Middle frontal gyrus (tissue), 1 donor: ENCODE data around the gene SLC25A29.
"Not testable (repeated sequence)": the region's sequence is repeated elsewhere in the genome, so short reads cannot be mapped to it uniquely, and the experiment has no call there.

Source experiments
- DNase-seq: peaks from one replicate; pipeline ENCODE4 v3.0.0-alpha.2; 2015; ENCODE audit warnings: low spot score; ENCODE audit errors: extremely low spot score

Gene SLC25A29

DNA sequence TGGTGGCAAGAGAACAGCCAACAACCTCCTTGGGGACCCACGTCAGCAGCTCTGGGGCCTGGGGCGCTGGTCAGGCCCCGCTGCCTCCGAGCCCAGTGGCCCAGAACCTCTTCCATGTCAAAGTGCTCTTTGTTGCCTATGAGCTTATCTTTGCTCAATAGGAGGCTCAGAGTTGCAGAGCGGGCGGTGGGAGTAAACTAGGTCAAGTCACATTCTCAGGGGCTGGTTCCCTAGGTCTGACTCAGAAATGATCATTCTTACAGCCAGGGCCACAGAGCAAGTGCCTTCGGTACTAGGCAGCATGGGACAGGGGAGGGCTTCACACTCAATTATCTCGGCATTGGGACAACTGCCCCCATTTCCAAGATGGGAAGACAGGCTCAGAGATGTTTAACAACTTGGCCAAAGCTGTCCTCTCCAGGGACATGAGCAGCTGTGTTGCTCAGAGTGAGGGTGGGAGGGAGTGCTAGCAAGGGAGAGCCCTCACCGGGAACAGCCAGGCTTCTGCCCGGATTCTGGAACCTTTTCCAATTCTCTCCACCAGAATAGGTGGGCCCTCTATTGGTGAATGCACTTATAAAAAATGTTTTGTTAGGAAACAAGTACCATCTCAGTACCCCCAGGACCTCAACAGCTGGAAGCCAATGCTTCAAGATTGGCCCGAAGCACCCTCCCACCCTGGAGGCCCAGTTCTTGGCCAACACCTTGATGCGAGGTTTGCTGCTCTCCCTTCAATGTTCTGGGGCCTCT lies 11.9 kb downstream of the SLC25A29 start:
- no peak for DNase-seq

DNA sequence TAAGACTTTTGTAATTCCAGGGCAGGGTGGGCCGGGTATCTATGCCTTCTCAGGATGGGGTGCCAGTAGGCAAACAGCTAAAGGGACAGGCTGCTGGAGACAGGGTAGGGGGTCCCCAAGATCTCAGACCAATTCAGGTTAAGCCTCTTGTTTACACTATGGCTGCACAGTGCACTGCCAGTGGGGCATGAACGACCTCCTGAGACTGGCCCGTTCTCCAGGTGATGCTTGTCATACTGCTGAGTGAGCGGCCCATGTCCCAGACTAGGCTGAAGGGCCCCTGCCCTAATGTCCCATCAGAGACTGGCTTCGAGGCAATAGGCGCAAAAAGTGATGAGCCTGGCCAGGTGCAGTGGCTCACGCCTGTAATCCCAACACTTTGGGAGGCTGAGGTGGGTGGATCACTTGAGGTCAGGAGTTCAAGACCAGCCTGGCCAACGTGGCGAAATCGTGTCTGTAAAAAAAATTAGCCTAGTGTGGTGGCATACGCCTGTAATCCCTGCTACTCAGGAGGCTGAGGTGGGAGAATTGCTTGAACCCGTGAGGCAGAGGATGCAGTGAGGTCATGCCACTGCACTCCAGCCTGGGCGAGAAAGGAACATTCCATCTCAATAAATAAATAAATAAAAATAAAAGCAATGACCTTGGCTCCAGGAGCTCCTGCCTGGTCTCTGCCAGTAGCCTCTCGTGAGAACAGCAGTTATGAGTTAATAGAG lies 12.6 kb downstream of the SLC25A29 start:
- DNase-seq: no peak

- no peak for DNase-seq
These were observed 13.3 kb downstream of the SLC25A29 start for GRCh38 chr14:100292776-100293461.

DNA sequence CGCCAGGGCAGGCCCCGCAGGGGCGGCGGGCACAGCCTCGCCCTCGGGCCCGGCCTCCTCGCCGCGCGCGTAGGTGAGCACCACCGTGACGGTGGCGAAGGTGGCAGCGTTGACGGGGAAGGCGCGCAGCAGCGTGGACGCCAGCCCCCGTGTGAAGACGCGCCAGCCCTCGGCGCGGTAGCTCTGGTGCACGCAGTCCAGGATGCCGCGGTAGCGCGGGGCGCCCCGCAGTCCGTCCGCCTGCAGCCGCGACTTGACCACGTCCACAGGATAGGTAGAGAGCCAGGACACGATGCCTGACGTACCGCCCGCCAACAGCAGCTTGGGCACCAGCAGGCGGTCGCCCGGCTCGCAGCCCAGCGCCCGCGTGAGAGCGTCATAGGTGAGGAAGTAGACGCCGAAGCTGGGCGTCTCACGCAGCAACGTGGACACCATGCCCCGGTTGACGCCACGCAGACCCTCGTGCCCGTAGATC lies 13.9 kb downstream of the SLC25A29 start:
- DNase-seq: no peak

GRCh38 chr14:100291305-100292075 lies 14.8 kb downstream of the SLC25A29 start:
- DNase-seq: no peak

DNA sequence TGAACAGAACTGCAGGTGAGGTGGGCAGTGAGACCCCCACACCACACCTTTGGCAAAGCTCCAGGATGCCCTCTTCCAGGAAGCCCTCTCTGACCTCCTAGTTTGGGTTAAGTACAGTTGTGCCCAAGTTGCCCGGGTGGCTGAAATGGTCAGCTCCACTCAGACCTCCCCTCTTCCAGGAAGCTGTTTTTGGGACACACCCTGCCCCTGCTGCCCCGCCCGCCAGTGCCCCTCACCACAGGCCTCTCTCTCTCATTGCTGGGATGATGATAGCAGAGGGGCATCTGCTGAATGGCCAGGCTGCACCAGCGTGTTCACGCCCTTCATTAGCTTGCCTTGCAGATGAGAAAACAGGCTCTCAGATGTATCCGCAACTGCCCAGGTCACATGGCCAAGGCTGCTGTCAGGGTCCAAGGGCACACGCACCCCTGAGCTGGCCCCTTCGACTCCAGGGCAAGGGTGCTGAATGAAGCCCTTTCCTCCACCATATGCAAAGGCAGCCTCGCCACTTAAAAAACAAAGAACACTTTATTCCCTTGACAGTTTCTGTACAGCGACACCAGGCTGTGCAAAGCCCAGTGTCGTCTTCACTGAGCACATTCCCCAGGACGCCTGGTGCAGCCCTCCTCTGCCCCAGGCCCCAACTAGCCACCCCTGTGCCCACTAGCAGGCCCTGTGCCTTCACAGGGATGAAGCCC lies 15.5 kb downstream of the SLC25A29 start:
- no peak for DNase-seq

- DNase-seq: no peak
These were observed 16.2 kb downstream of the SLC25A29 start for GRCh38 chr14:100289916-100290606.

- no peak for DNase-seq
These were observed 17.7 kb downstream of the SLC25A29 start for GRCh38 chr14:100288382-100289185.

- DNase-seq: not testable (repeated sequence)
These were observed 18.3 kb downstream of the SLC25A29 start for GRCh38 chr14:100287998-100288295.

- no peak for DNase-seq
These were observed 18.8 kb downstream of the SLC25A29 start for GRCh38 chr14:100287202-100287997.

- DNase-seq: no peak
These were observed 19.6 kb downstream of the SLC25A29 start for GRCh38 chr14:100286484-100287191.

GRCh38 chr14:100285913-100286400 lies 20.3 kb downstream of the SLC25A29 start:
- no peak for DNase-seq

- no peak for DNase-seq
These were observed 21.0 kb downstream of the SLC25A29 start for GRCh38 chr14:100285021-100285912.

DNA sequence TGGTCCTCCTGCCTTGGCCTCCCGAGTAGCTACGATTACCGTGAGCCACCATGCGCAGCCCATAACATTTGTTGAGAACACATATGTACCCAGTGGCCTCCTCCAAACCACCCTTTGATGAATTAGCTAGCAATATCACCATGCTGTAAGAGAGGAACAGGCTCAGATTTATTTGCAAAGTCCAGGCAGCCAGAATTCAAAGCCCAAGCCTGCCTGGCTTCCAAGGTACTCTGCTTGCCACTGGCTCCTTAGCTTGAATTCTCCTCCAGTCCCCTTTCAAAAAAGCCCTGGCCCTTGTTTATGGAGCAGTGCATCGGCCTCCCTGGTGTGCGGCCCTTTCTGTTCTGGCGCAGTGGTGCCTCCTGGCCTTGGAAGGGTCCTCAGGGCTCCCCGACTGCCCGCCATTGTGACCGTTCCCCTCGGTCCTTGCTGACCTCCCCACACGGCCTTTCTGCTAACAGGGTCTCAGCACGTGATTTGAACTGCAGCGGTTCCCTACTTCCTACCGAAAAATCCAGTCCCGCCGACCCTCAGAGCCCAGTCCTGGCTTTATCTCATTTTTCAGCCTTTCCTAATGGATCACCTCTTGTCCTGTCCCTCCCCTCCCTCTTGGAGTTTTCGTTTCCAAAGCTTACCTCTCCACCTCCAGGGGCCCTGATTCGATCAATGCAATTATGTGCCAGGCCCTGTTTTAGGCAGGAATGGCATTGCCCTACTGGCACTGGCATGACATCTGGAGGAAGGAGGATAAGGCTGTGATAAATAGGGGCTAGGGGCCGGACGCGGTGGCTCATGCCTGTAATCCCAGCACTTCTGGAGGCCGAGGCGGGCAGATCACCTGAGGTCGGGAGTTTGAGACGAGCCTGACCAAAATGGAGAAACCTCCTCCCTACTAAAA lies 22.0 kb downstream of the SLC25A29 start:
- no peak for DNase-seq

DNA sequence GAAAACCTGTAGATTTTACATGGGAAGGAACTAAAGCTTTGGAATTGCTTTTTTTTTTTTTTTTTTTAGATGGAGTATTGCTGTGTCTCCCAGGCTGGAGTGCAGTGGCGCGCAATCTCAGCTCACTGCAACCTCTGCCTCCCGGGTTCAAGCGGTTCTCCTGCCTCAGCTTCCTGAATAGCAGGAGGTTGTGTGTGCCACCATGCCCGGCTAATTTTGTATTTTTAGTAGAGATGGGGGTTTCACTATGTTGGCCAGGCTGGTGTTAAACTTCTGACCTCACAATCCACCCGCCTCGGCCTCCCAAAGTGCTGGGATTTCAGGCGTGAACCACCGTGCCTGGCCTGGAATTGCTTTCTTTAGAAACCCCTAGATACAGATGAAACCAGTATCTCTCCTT lies 22.8 kb downstream of the SLC25A29 start:
- DNase-seq: not testable (repeated sequence)
